ENCODE results near the gene ACSL3. TPM values are rescaled to one million over a fixed set of nuclear protein-coding genes. Genes with fewer than 3 reads are reported as not detected.

The ACSL3 gene
- total RNA-seq, 1 donor from 2014 or later, result 87.0 TPM

DNA sequence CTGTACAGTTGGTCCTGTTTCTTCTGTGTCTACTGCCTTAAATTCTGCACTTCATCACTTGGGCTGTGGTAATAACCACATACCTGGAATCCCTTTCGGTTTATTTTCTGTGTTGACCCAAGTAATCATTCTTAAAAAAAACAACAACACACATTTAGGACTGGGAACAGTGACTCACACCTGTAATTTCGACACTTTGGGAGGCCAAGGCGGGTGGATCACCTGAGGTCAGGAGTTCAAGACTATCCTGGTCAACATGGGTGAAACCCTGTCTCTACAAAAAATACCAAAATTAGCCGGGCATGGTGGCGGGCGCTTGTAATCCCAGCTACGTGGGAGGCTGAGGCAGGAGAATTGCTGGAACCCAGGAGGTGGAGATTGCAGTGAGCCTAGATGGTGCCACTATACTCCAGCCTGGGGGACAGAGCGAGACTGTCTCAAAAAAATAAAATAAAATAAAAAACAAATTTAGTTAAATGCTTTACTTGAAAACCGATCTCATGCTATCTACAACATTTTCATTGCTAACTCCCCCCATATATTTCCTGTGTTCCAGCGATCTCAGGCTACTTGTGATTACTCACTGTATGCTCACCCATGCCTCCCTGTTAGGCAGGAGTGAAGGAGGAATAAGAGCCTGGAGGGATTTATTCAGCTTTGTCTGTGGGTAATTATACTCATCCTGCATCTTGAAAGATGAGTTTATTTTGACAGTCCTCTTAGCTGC, 18.2 kb downstream of the ACSL3 start:
- no peaks in the 10 kb centered on the region for H3K36me3 Mint-ChIP-seq (ENCODE audit: unreplicated experiment)
- H3K27me3 Mint-ChIP-seq (ENCODE audit: unreplicated experiment), result no peaks in the 10 kb centered on the region
- no peaks in the 10 kb centered on the region for H3K9me3 Mint-ChIP-seq (ENCODE audit: unreplicated experiment)
- H3K4me1 Mint-ChIP-seq (ENCODE audit: low read depth, unreplicated experiment), result peaks cover 17% of the 10 kb centered on the region
- no peak overlapping the region for H3K27ac Mint-ChIP-seq (ENCODE audit: unreplicated experiment)
- H3K4me3 Mint-ChIP-seq (ENCODE audit: unreplicated experiment), result no peak overlapping the region
- no peak for DNase-seq
- TF ChIP-seq, protein P1, sequence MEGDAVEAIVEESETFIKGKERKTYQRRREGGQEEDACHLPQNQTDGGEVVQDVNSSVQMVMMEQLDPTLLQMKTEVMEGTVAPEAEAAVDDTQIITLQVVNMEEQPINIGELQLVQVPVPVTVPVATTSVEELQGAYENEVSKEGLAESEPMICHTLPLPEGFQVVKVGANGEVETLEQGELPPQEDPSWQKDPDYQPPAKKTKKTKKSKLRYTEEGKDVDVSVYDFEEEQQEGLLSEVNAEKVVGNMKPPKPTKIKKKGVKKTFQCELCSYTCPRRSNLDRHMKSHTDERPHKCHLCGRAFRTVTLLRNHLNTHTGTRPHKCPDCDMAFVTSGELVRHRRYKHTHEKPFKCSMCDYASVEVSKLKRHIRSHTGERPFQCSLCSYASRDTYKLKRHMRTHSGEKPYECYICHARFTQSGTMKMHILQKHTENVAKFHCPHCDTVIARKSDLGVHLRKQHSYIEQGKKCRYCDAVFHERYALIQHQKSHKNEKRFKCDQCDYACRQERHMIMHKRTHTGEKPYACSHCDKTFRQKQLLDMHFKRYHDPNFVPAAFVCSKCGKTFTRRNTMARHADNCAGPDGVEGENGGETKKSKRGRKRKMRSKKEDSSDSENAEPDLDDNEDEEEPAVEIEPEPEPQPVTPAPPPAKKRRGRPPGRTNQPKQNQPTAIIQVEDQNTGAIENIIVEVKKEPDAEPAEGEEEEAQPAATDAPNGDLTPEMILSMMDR (IDR thresholded peaks at IDR 0.05; ENCODE audit: partially characterized antibody, unreplicated experiment), result no peak

DNA sequence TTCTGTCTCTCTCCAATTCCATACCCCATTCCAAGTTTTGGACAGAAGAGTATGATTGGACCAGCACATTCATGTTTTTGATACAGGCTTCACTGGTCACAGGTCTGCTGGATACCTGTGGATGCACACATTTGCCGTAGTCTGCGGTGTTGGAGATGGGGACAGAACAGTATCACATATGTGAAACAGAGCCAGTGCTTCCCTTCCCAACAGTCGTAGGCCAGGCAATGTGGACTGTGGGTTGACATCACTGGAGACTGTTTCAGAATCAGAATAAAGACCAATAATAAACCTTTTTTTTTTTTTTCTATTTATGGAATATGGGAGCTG, 18.7 kb downstream of the ACSL3 start:
- no peaks in the 10 kb centered on the region for H3K9me3 Mint-ChIP-seq (ENCODE audit: unreplicated experiment)
- no peak overlapping the region for H3K4me3 Mint-ChIP-seq (ENCODE audit: unreplicated experiment)
- no peaks in the 10 kb centered on the region for H3K36me3 Mint-ChIP-seq (ENCODE audit: unreplicated experiment)
- no peak overlapping the region for H3K27ac Mint-ChIP-seq (ENCODE audit: unreplicated experiment)
- TF ChIP-seq, protein P1 (IDR thresholded peaks at IDR 0.05; ENCODE audit: partially characterized antibody, unreplicated experiment), result no peak
- no peaks in the 10 kb centered on the region for H3K27me3 Mint-ChIP-seq (ENCODE audit: unreplicated experiment)
- peaks cover 20% of the 10 kb centered on the region for H3K4me1 Mint-ChIP-seq (ENCODE audit: low read depth, unreplicated experiment)
- no peak for DNase-seq

DNA sequence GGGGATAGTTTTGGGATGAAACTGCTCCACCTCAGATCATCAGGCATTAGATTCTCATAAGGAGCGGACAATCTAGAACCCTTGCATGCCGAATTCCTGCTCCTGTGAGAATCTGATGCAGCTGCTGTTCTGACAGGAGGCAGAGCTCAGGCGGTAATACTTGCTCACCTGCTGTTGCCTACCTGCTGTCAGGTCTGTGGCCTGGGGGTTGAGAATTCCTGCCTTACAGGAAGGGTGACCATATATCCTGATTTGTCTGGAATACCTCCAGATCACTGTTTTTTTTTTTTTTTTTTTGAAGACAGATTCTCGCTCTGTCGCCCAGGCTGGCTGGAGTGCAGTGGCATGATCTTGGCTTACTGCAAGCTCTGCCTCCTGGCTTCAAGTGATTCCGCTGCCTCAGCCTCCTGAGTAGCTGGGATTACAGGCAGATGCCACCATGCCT, 21.7 kb downstream of the ACSL3 start:
- Mint-ChIP-seq H3K4me3 (ENCODE audit: unreplicated experiment) (no peak overlapping the region), H3K4me1 (ENCODE audit: low read depth, unreplicated experiment) (peaks cover 18% of the 10 kb centered on the region), H3K27me3 (ENCODE audit: unreplicated experiment) (no peaks in the 10 kb centered on the region), H3K36me3 (ENCODE audit: unreplicated experiment) (no peaks in the 10 kb centered on the region), H3K9me3 (ENCODE audit: unreplicated experiment) (no peaks in the 10 kb centered on the region), H3K27ac (ENCODE audit: unreplicated experiment) (no peak overlapping the region)
- TF ChIP-seq, protein P1 (IDR thresholded peaks at IDR 0.05; ENCODE audit: partially characterized antibody, unreplicated experiment), result no peak
- no peak for DNase-seq

DNA sequence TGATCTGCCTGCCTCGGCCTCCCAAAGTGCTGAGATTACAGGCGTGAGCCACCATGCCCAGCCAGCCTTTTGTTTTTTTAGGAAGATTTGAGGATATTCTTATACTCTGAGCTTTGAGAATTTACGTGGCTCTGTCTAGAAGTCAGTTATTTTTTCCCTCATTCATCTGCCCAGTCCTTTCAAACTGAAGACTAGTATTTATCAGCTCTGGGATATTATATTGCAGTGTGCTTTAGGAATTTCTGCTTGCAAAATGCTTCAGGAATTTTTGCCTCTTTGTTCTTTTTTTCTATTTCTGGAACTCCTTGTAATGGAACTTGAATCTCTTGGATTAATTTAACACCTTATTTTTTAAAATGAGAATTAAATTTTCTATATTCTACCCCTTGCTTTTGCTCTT, 22.6 kb downstream of the ACSL3 start:
- H3K4me1 Mint-ChIP-seq (ENCODE audit: low read depth, unreplicated experiment), result peaks cover 17% of the 10 kb centered on the region
- DNase-seq, result no peak
- no peak overlapping the region for H3K27ac Mint-ChIP-seq (ENCODE audit: unreplicated experiment)
- TF ChIP-seq, protein P1 (IDR thresholded peaks at IDR 0.05; ENCODE audit: partially characterized antibody, unreplicated experiment), result no peak
- no peak overlapping the region for H3K4me3 Mint-ChIP-seq (ENCODE audit: unreplicated experiment)
- H3K9me3 Mint-ChIP-seq (ENCODE audit: unreplicated experiment), result no peaks in the 10 kb centered on the region
- no peaks in the 10 kb centered on the region for H3K27me3 Mint-ChIP-seq (ENCODE audit: unreplicated experiment)
- H3K36me3 Mint-ChIP-seq (ENCODE audit: unreplicated experiment), result no peaks in the 10 kb centered on the region

DNA sequence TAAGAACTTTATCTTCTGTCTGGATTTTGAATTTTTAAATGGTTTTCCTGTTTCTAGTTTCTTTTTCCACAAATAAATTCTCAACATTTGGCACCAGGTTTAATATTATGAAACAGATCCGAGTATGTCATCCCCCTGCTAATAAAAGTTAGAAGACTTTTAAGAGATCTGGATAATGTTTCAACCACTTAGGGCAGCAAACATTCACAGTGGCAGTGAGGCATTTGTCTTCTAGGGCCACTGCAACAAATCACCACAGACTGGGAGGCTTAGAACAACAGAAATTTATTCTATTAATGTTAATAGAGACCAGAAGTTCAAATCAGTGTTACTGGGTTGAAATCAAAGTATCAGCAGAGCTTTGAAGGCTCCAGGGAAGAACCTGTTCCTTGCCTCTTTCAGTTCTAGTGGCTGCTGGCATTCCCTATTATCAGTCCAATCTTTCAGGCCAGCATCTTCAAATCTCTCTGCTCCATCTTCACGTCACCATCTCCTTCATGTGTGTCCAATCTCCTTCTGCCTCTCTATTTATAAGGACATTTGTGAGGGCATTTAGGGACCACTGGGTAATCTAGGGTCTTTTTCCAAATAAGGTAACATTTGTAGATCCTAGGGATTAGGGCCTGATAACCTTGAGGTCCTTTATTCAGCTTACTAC, 23.4 kb downstream of the ACSL3 start:
- H3K4me1 Mint-ChIP-seq (ENCODE audit: low read depth, unreplicated experiment), result peaks cover 17% of the 10 kb centered on the region
- no peaks in the 10 kb centered on the region for H3K36me3 Mint-ChIP-seq (ENCODE audit: unreplicated experiment)
- no peak for DNase-seq
- H3K9me3 Mint-ChIP-seq (ENCODE audit: unreplicated experiment), result no peaks in the 10 kb centered on the region
- TF ChIP-seq, protein P1 (IDR thresholded peaks at IDR 0.05; ENCODE audit: partially characterized antibody, unreplicated experiment), result no peak
- H3K4me3 Mint-ChIP-seq (ENCODE audit: unreplicated experiment), result no peak overlapping the region
- H3K27me3 Mint-ChIP-seq (ENCODE audit: unreplicated experiment), result no peaks in the 10 kb centered on the region
- H3K27ac Mint-ChIP-seq (ENCODE audit: unreplicated experiment), result no peak overlapping the region

Data from glutamatergic neuron (in vitro differentiated cells).